Measurements from ENCODE around the gene CBFA2T3.

Gene CBFA2T3

DNA sequence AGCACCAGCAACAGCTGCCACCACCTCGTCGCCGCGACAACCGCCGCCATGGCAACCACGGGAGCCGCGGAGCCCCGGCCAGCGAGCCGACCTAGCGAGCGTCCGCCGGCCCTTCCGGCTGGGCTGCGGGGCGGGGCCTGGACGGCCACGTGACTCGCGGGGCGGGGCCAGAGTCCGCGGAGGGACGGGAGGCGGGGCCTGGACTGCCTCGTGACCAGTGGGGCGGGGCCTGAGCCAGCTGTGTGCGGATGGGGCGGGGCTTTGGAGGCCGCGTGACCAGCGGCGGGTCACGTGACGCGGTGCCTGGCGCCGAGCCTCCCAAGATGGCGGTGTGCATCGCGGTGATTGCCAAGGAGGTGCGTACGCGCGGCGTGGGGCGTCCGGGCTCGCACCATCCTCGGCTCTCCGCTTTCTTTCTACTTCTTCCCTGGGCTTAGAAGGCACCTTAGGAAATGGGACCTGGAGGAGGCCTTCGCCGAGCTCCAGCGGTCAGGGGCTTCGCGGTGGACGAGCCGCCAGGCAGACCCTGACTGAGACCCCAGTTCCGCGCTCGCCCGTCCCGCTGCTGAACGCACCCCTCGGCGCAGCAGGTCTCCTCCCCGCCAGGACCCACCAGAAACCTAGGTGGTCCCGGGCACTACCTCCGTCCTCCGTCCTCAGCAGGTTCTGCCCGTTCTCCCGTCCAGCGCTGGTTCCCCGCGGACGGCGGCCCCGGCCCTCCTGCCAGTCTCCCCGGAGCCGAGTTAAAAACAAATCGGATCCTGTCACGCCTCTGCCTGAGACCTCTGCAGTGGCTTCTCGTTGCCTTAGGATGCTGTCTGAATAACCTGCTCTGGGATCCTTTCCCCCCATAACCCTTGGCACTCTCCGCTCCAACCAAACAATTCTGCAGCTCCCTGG, 119.9 kb downstream of the CBFA2T3 start, which contains the start of the genes GALNS and TRAPPC2L:
Gene GALNS (minus strand): TSS at position 120 of the 900 bp plus-strand sequence. CDS start 70 bp downstream, at position 50.
Gene TRAPPC2L (plus strand): TSS at position 300 of the 900 bp plus-strand sequence. CDS start 24 bp downstream, at position 324.
- ATAC-seq (ENCODE audit: insufficient read depth, low read depth), result peak; percentile 82
- peaks cover 33% of the 10 kb centered on the region for H3K36me3 ChIP-seq (ENCODE audit: insufficient read depth, low read length)

DNA sequence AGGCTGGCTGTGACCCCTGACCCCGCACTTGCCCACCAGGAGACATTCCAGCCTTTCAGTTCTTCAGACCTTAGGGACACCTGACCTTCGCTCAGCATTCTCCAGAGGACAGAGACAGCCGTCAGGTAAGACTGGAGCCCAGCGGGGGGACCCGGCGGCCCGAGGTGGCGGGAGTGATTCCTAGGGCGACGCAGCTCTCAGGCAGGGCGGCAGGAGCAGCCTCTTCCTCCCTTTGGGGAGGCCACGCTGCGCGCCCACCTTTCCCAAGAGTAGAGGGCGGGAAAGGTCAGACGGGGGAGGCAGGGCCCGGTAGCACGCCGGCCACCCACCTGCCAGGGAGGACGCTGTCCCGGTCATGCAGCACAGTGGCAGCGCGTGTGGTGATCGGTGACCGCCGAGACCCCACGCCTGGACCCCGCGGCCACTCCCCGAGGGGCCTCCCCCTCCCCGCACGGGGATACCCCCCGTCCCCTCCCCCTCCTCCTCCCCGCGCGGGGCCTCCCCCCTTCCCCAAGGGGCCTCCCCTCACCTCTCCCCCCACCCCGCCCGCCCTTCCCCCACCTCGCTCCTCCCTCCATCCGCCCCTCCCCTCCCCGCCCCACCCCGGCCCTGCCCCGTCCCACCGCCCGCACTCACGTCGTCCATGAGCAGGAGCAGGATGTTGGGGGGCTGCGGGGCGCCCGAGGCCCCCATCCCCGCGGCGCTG, 120.7 kb downstream of the CBFA2T3 start:
- TF ChIP-seq, protein P1, sequence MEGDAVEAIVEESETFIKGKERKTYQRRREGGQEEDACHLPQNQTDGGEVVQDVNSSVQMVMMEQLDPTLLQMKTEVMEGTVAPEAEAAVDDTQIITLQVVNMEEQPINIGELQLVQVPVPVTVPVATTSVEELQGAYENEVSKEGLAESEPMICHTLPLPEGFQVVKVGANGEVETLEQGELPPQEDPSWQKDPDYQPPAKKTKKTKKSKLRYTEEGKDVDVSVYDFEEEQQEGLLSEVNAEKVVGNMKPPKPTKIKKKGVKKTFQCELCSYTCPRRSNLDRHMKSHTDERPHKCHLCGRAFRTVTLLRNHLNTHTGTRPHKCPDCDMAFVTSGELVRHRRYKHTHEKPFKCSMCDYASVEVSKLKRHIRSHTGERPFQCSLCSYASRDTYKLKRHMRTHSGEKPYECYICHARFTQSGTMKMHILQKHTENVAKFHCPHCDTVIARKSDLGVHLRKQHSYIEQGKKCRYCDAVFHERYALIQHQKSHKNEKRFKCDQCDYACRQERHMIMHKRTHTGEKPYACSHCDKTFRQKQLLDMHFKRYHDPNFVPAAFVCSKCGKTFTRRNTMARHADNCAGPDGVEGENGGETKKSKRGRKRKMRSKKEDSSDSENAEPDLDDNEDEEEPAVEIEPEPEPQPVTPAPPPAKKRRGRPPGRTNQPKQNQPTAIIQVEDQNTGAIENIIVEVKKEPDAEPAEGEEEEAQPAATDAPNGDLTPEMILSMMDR (IDR thresholded peaks at IDR 0.05; ENCODE audit: borderline replicate concordance, extremely low read depth, low read length, poor library complexity, severe bottlenecking), result no peak
- TF ChIP-seq EZH2 (IDR thresholded peaks at IDR 0.05; ENCODE audit: borderline replicate concordance, low read depth, low read length, severe bottlenecking), result no peak
- H3K4me3 ChIP-seq (ENCODE audit: low read depth in 1 of 2, low read length in 2 of 2), result peak overlapping the region; percentile 58 to 87; a peak in 3 of 4 replicates
- peak overlapping the region; percentile 77 for H2AFZ ChIP-seq (ENCODE audit: low read depth, low read length)
- H3K4me1 ChIP-seq (ENCODE audit: insufficient read depth, low read length), result peaks cover 24% of the 10 kb centered on the region
- peaks cover 24% of the 10 kb centered on the region for H3K79me2 ChIP-seq (ENCODE audit: insufficient read depth, low read length)
- no peaks in the 10 kb centered on the region for H3K9me3 ChIP-seq (ENCODE audit: insufficient read depth, low read length, severe bottlenecking)
- peak; percentile 62 for ATAC-seq (ENCODE audit: insufficient read depth, low read depth)
- no peak for DNase-seq
- peaks cover 12% of the 10 kb centered on the region for H4K20me1 ChIP-seq (ENCODE audit: insufficient read depth, low read length)
- peak overlapping the region; percentile 76 for H3K9ac ChIP-seq (ENCODE audit: low read depth, low read length)
- peaks cover 29% of the 10 kb centered on the region for H3K36me3 ChIP-seq (ENCODE audit: insufficient read depth, low read length)
- peak overlapping the region; percentile 84 for H3K27ac ChIP-seq (ENCODE audit: low read length)
- H3K27me3 ChIP-seq (ENCODE audit: insufficient read depth, low read length, poor library complexity), result no peaks in the 10 kb centered on the region
- H3K4me2 ChIP-seq (ENCODE audit: insufficient read depth, low read length), result peak overlapping the region; percentile 88

More for the DNA sequence above, 119.9 kb downstream of the CBFA2T3 start, which contains the start of the genes GALNS and TRAPPC2L:
- TF ChIP-seq EZH2 (IDR thresholded peaks at IDR 0.05; ENCODE audit: borderline replicate concordance, low read depth, low read length, severe bottlenecking), result no peak
- TF ChIP-seq, protein P1 (IDR thresholded peaks at IDR 0.05; ENCODE audit: borderline replicate concordance, extremely low read depth, low read length, poor library complexity, severe bottlenecking), result no peak
- Histone ChIP-seq H3K4me2 (ENCODE audit: insufficient read depth, low read length) (peak within 1 kb of the TSS; percentile 88), H3K9me3 (ENCODE audit: insufficient read depth, low read length, severe bottlenecking) (no peaks in the 10 kb centered on the region), H3K79me2 (ENCODE audit: insufficient read depth, low read length) (peaks cover 24% of the 10 kb centered on the region), H3K4me1 (ENCODE audit: insufficient read depth, low read length) (peaks cover 24% of the 10 kb centered on the region), H3K27ac (ENCODE audit: low read length) (peak within 1 kb of the TSS; percentile 84), H2AFZ (ENCODE audit: low read depth, low read length) (peak within 1 kb of the TSS; percentile 97), H3K4me3 (ENCODE audit: low read depth in 1 of 2, low read length in 2 of 2) (peak within 1 kb of the TSS; percentile 58 to 87; a peak in 3 of 4 replicates), H4K20me1 (ENCODE audit: insufficient read depth, low read length) (peaks cover 12% of the 10 kb centered on the region), H3K27me3 (ENCODE audit: insufficient read depth, low read length, poor library complexity) (no peaks in the 10 kb centered on the region), H3K9ac (ENCODE audit: low read depth, low read length) (peak within 1 kb of the TSS; percentile 76)
- DNase-seq, result peak; percentile 97

DNA sequence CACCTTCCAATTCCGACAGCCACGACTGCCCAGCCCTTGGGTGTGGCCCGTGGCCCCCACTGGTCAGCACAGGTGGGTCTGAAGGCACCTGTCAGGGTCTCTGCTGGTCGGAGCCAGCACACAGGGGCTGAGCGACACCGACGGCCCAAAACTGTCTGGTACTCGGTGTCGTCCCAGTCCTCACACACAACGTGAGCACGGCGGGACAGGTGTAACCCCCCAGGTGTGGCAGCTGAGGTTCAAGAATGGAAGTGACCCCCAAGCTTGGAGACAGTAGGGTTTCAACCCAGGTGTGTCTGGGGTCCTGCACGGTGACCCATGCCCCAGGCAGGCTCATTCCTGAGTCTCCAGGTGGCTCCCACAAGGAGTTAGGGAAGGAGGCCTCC, 121.3 kb downstream of the CBFA2T3 start:
- H3K79me2 ChIP-seq (ENCODE audit: insufficient read depth, low read length), result peaks cover 24% of the 10 kb centered on the region
- no peak overlapping the region for H2AFZ ChIP-seq (ENCODE audit: low read depth, low read length)
- H3K36me3 ChIP-seq (ENCODE audit: insufficient read depth, low read length), result peaks cover 23% of the 10 kb centered on the region
- no peak for TF ChIP-seq EZH2 (IDR thresholded peaks at IDR 0.05; ENCODE audit: borderline replicate concordance, low read depth, low read length, severe bottlenecking)
- TF ChIP-seq, protein P1 (IDR thresholded peaks at IDR 0.05; ENCODE audit: borderline replicate concordance, extremely low read depth, low read length, poor library complexity, severe bottlenecking), result no peak
- DNase-seq, result no peak
- H3K9ac ChIP-seq (ENCODE audit: low read depth, low read length), result no peak overlapping the region
- peaks cover 12% of the 10 kb centered on the region for H4K20me1 ChIP-seq (ENCODE audit: insufficient read depth, low read length)
- peaks cover 24% of the 10 kb centered on the region for H3K4me1 ChIP-seq (ENCODE audit: insufficient read depth, low read length)
- no peaks in the 10 kb centered on the region for H3K27me3 ChIP-seq (ENCODE audit: insufficient read depth, low read length, poor library complexity)
- peak overlapping the region; percentile 88 for H3K4me2 ChIP-seq (ENCODE audit: insufficient read depth, low read length)
- H3K4me3 ChIP-seq (ENCODE audit: low read depth in 1 of 2, low read length in 2 of 2), result peak overlapping the region in 1 of 2 experiments; percentile 57; a peak in 2 of 4 replicates
- H3K9me3 ChIP-seq (ENCODE audit: insufficient read depth, low read length, severe bottlenecking), result no peaks in the 10 kb centered on the region
- H3K27ac ChIP-seq (ENCODE audit: low read length), result 0 out of 2 replicates have a peak overlapping the region, but pooled peaks have one; percentile 9
- no peak for ATAC-seq (ENCODE audit: insufficient read depth, low read depth)

All from DND-41 (cell line).